Suprapubic skin (tissue), 3 donors: ENCODE data around the gene STEAP1B.

ENCODE experiments used
- EP300 ChIP-seq: sonication (generic); formaldehyde crosslinking; IDR thresholded peaks from one replicate; pipeline ENCODE4 v1.6.1; 2017; ENCODE audit warnings: antibody characterized with exemption
- TF ChIP-seq, protein P1 (sequence below), 2 donors: fragments of 200-600 bp in 1 of 2; fragments of 450-650 bp in 1 of 2; sonication (generic) in 1 of 2; IDR thresholded peaks; one replicate each; pipeline ENCODE4 v1.5.1; 2016 to 2019; ENCODE audit warnings: antibody characterized with exemption in 2 of 2, mild to moderate bottlenecking in 1 of 2, moderate library complexity in 1 of 2

DNA sequence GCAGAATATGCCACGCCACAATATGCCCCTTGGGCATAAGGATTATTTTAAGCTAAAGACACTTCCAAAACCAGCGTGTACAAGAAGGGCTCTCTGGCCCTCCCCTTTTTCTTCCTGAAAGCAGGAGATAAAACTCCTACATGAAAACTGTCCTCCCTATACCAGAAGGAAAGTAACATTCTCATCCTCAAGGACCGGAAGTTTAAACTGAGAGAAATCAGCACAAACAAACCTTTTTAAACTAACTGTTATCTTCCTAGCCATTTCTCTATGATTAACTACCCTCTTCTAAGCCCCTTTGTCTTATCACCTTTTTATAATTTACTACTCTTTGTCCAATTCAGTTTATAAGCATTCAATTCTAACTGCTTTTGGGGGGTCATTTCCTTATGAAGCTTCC, 126.6 kb downstream of the STEAP1B start:
- TF ChIP-seq, protein P1, sequence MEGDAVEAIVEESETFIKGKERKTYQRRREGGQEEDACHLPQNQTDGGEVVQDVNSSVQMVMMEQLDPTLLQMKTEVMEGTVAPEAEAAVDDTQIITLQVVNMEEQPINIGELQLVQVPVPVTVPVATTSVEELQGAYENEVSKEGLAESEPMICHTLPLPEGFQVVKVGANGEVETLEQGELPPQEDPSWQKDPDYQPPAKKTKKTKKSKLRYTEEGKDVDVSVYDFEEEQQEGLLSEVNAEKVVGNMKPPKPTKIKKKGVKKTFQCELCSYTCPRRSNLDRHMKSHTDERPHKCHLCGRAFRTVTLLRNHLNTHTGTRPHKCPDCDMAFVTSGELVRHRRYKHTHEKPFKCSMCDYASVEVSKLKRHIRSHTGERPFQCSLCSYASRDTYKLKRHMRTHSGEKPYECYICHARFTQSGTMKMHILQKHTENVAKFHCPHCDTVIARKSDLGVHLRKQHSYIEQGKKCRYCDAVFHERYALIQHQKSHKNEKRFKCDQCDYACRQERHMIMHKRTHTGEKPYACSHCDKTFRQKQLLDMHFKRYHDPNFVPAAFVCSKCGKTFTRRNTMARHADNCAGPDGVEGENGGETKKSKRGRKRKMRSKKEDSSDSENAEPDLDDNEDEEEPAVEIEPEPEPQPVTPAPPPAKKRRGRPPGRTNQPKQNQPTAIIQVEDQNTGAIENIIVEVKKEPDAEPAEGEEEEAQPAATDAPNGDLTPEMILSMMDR (IDR thresholded peaks at IDR 0.05), result no peak
- TF ChIP-seq EP300, result no peak
